HepG2 (cell line): ENCODE results near the gene SNHG17. TPM values are rescaled to one million over a fixed set of nuclear protein-coding genes. Genes with fewer than 3 reads are reported as not detected.
A peak's percentile ranks its signal among the peaks of the same experiment; 100 is the strongest.

Source experiments
- AGO1 ChIP-seq: fragments of 200-400 bp; formaldehyde crosslinking; IDR thresholded peaks from 2 replicates; pipeline ENCODE4 v1.6.1; 2017; ENCODE audit warnings: mild to moderate bottlenecking, low read depth, low read length, moderate library complexity; ENCODE audit not compliant: poor library complexity, severe bottlenecking
- GATA4 ChIP-seq: sonication (generic); IDR thresholded peaks from 2 replicates; pipeline ENCODE4 v1.6.1; 2016; ENCODE audit warnings: antibody characterized with exemption, low read depth, borderline replicate concordance
- IKZF1 ChIP-seq: fragments of 450-650 bp; IDR thresholded peaks from 2 replicates; pipeline ENCODE4 v1.7.1; 2016
- IKZF4 ChIP-seq: sonication (generic); formaldehyde crosslinking; IDR thresholded peaks from 2 replicates; pipeline ENCODE4 v1.5.1; 2020; ENCODE audit warnings: borderline replicate concordance, mild to moderate bottlenecking, low read depth, missing genetic modification reagents; ENCODE audit errors: not compliant biosample characterization
- IRF2 ChIP-seq: IDR thresholded peaks from 2 replicates; pipeline ENCODE4 v1.6.1; 2018; ENCODE audit warnings: missing genetic modification reagents, missing compliant biosample characterization
- NR2F2 ChIP-seq: IDR thresholded peaks from 2 replicates; pipeline ENCODE4 v1.6.1; 2012; ENCODE audit warnings: low read depth, inconsistent platforms, borderline replicate concordance
- POLR2A ChIP-seq, 2 experiments: IDR thresholded peaks; 2 replicates each; pipeline ENCODE4 v1.6.1; 2011; ENCODE audit warnings: low read depth in 2 of 2, low read length in 2 of 2, mild to moderate bottlenecking in 1 of 2, moderate library complexity in 1 of 2; ENCODE audit not compliant: insufficient read depth in 1 of 2
- THRA ChIP-seq: sonication (generic); formaldehyde crosslinking; IDR thresholded peaks from 2 replicates; pipeline ENCODE4 v1.4.0; 2020; ENCODE audit warnings: missing genetic modification reagents, borderline replicate concordance
- ZBTB33 ChIP-seq: sonication (generic); formaldehyde crosslinking; IDR thresholded peaks from 2 replicates; pipeline ENCODE4 v1.4.0; 2020; ENCODE audit warnings: missing genetic modification reagents
- ZFP36L2 ChIP-seq: sonication (generic); formaldehyde crosslinking; IDR thresholded peaks from 2 replicates; pipeline ENCODE4 v1.4.0; 2020; ENCODE audit warnings: missing genetic modification reagents
- ZNF333 ChIP-seq: sonication (generic); formaldehyde crosslinking; IDR thresholded peaks from 2 replicates; pipeline ENCODE4 v1.4.0; 2020; ENCODE audit warnings: mild to moderate bottlenecking, missing genetic modification reagents, borderline replicate concordance
- ZNF530 ChIP-seq: sonication (generic); formaldehyde crosslinking; IDR thresholded peaks from 2 replicates; pipeline ENCODE4 v1.5.0; 2020; ENCODE audit warnings: low read depth, mild to moderate bottlenecking, missing genetic modification reagents
- ZNF597 ChIP-seq: sonication (generic); formaldehyde crosslinking; IDR thresholded peaks from 2 replicates; pipeline ENCODE4 v1.5.0; 2020; ENCODE audit warnings: missing genetic modification reagents
- ZSCAN30 ChIP-seq: sonication (generic); formaldehyde crosslinking; IDR thresholded peaks from 2 replicates; pipeline ENCODE4 v1.5.0; 2020; ENCODE audit warnings: mild to moderate bottlenecking, missing genetic modification reagents
- polyA plus RNA-seq, 8 experiments: library from polyadenylated mRNA; depleted of rRNA in 3 of 8; stranded (reverse) in 7 of 8; unstranded in 1 of 8; fragments of >200 nt; fragmentation: Illumina TruSeq in 4 of 8; extraction: Trizol in 4 of 8; gene quantifications; 2 replicates each; pipeline versions ENCODE4 v1.2.1 to v1.2.3, GENCODE V29; 2011 to 2016; ENCODE audit warnings: low read depth in 4 of 8, missing spikeins in 1 of 8, mixed read lengths in 1 of 8; ENCODE audit not compliant: insufficient read depth in 1 of 8
- total RNA-seq, 5 experiments: library from RNA; depleted of rRNA; stranded (reverse); fragments of >200 nt; fragmentation: Illumina TruSeq; extraction: Trizol; gene quantifications; 2 replicates each; pipeline ENCODE4 v1.2.3, GENCODE V29; 2016; ENCODE audit warnings: low read depth in 1 of 5
- TF ChIP-seq, protein P1 (sequence below): sonication (generic); formaldehyde crosslinking; IDR thresholded peaks from 2 replicates; pipeline ENCODE4 v1.4.0; 2020; ENCODE audit warnings: missing genetic modification reagents
- TF ChIP-seq, protein P2 (sequence below): sonication (generic); formaldehyde crosslinking; IDR thresholded peaks from 2 replicates; pipeline ENCODE4 v1.4.0; 2020; ENCODE audit warnings: missing genetic modification reagents
- TF ChIP-seq, protein P3 (sequence below): sonication (generic); formaldehyde crosslinking; IDR thresholded peaks from 2 replicates; pipeline ENCODE4 v1.5.1; 2020; ENCODE audit warnings: missing genetic modification reagents, mild to moderate bottlenecking, borderline replicate concordance

The SNHG17 gene
- total and polyA plus RNA-seq, 2 of the 13 experiments (the other 11 are each of a cell fraction or from before 2014, with no cell fraction given) = 26.2 to 41.2 TPM

DNA sequence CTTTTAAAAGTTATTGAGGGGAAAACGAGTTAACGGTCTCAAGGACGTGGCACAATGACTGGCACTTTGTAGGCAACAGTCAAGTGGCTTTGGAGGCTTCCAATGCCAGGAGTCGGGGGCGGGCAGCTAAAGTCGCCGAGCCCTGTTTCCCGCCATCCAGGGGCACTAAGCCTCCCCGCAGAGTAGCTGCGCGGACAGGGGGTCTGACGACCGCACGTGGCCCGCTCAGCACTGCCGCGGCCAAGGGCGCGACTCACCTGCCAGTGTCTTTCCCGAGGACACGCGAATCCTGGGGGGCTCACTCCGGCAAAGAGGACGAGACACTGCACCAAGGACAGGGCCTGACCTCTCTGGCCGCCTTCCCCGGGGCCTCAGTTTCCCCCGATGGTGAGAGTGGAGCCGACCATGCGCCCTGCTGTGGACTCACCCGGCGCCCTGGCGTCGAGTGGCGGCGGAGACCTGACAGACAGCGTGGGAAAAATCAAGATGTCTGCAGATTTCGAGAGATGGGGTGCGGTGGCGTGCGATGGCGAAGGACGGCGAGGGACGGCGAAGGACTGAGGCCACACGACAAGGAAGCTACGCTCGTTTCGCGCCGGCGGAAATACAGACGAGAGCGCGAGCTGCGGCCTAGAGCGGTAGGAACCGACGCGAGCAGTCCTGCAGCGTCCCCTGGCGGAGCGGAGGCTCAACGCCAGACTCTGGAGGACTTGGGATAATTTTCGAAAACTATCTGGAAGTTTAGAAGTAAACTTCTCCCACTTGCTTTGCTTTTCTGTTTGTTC lies at the start of gene SNHG17 (continued):
- TF ChIP-seq POLR2A (IDR thresholded peaks at IDR 0.05; ENCODE audit: insufficient read depth in 1 of 2, low read depth in 2 of 2, low read length in 2 of 2) (peak; percentile 99 to 100), ZSCAN30 (CRISPR knock-in tag) (peak; percentile 98), ZFP36L2 (CRISPR knock-in tag) (no peak), ZNF597 (no peak; the same call in 1 of the 2 replicates), ZNF530 (0 out of 2 replicates have a peak, but pooled peaks have one; percentile 14), IKZF1 (no peak), IKZF4 (CRISPR knock-in tag) (peak; percentile 99), IRF2 (CRISPR knock-in tag) (peak; percentile 100), ZNF333 (peak; percentile 98), THRA (CRISPR knock-in tag) (peak; percentile 93), NR2F2 (peak; percentile 57; the same call in 1 of the 2 replicates), GATA4 (peak; percentile 80; the same call in 1 of the 2 replicates), ZBTB33 (CRISPR knock-in tag) (peak; percentile 98), AGO1 (peak; percentile 93)
- TF ChIP-seq, protein P1, sequence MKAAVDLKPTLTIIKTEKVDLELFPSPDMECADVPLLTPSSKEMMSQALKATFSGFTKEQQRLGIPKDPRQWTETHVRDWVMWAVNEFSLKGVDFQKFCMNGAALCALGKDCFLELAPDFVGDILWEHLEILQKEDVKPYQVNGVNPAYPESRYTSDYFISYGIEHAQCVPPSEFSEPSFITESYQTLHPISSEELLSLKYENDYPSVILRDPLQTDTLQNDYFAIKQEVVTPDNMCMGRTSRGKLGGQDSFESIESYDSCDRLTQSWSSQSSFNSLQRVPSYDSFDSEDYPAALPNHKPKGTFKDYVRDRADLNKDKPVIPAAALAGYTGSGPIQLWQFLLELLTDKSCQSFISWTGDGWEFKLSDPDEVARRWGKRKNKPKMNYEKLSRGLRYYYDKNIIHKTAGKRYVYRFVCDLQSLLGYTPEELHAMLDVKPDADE = peak; percentile 99
- TF ChIP-seq, protein P2, sequence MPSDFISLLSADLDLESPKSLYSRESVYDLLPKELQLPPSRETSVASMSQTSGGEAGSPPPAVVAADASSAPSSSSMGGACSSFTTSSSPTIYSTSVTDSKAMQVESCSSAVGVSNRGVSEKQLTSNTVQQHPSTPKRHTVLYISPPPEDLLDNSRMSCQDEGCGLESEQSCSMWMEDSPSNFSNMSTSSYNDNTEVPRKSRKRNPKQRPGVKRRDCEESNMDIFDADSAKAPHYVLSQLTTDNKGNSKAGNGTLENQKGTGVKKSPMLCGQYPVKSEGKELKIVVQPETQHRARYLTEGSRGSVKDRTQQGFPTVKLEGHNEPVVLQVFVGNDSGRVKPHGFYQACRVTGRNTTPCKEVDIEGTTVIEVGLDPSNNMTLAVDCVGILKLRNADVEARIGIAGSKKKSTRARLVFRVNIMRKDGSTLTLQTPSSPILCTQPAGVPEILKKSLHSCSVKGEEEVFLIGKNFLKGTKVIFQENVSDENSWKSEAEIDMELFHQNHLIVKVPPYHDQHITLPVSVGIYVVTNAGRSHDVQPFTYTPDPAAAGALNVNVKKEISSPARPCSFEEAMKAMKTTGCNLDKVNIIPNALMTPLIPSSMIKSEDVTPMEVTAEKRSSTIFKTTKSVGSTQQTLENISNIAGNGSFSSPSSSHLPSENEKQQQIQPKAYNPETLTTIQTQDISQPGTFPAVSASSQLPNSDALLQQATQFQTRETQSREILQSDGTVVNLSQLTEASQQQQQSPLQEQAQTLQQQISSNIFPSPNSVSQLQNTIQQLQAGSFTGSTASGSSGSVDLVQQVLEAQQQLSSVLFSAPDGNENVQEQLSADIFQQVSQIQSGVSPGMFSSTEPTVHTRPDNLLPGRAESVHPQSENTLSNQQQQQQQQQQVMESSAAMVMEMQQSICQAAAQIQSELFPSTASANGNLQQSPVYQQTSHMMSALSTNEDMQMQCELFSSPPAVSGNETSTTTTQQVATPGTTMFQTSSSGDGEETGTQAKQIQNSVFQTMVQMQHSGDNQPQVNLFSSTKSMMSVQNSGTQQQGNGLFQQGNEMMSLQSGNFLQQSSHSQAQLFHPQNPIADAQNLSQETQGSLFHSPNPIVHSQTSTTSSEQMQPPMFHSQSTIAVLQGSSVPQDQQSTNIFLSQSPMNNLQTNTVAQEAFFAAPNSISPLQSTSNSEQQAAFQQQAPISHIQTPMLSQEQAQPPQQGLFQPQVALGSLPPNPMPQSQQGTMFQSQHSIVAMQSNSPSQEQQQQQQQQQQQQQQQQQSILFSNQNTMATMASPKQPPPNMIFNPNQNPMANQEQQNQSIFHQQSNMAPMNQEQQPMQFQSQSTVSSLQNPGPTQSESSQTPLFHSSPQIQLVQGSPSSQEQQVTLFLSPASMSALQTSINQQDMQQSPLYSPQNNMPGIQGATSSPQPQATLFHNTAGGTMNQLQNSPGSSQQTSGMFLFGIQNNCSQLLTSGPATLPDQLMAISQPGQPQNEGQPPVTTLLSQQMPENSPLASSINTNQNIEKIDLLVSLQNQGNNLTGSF (CRISPR knock-in tag) = peak; percentile 98
- TF ChIP-seq, protein P3, sequence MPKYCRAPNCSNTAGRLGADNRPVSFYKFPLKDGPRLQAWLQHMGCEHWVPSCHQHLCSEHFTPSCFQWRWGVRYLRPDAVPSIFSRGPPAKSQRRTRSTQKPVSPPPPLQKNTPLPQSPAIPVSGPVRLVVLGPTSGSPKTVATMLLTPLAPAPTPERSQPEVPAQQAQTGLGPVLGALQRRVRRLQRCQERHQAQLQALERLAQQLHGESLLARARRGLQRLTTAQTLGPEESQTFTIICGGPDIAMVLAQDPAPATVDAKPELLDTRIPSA (CRISPR knock-in tag) = peak; percentile 99
